Spleen (tissue), 11 donors: ENCODE measurements around the gene ZNF93. TPM values are rescaled to one million over a fixed set of nuclear protein-coding genes. Genes with fewer than 3 reads are reported as not detected.
"Not testable (repeated sequence)": the region's sequence is repeated elsewhere in the genome, so short reads cannot be mapped to it uniquely, and the experiment has no call there.

ENCODE experiments used
- DNase-seq: peaks from one replicate; pipeline ENCODE4 v3.0.0-alpha.2; 2020
- H3K27ac ChIP-seq, 8 donors: fragments of 200-600 bp; sonication (generic) in 7 of 8; 1 replicate in 4 of 8; 2 replicates in 4 of 8; pipeline versions ENCODE4 v1.5.0 to v1.8.0; 2016 to 2021; ENCODE audit warnings: inconsistent platforms in 4 of 8, mild to moderate bottlenecking in 4 of 8, moderate library complexity in 1 of 8
- H3K27me3 ChIP-seq, 7 donors: fragments of 200-600 bp; sonication (generic) in 6 of 7; replicated peaks in 1 of 7; 1 replicate in 4 of 7; 2 replicates in 3 of 7; pipeline versions ENCODE4 v1.5.0 to v1.8.0; 2016 to 2021; ENCODE audit warnings: inconsistent platforms in 3 of 7, mild to moderate bottlenecking in 1 of 7
- H3K36me3 ChIP-seq, 6 donors: fragments of 200-600 bp; sonication (generic) in 5 of 6; 1 replicate in 4 of 6; 2 replicates in 2 of 6; pipeline versions ENCODE4 v1.5.0 to v1.8.0; 2016 to 2021; ENCODE audit warnings: inconsistent platforms in 2 of 6
- H3K4me1 ChIP-seq, 6 donors: fragments of 200-600 bp; sonication (generic) in 5 of 6; 1 replicate in 3 of 6; 2 replicates in 3 of 6; pipeline versions ENCODE4 v1.5.0 to v1.8.0; 2016 to 2021; ENCODE audit warnings: inconsistent platforms in 3 of 6
- H3K4me3 ChIP-seq, 8 donors: fragments of 200-600 bp; sonication (generic) in 7 of 8; 1 replicate in 4 of 8; 2 replicates in 4 of 8; pipeline versions ENCODE4 v1.5.0 to v1.8.0; 2016 to 2021; ENCODE audit warnings: inconsistent platforms in 4 of 8, mild to moderate bottlenecking in 4 of 8, moderate library complexity in 2 of 8
- H3K9me3 ChIP-seq, 8 donors: fragments of 200-600 bp; sonication (generic) in 7 of 8; 1 replicate in 4 of 8; 2 replicates in 4 of 8; pipeline versions ENCODE4 v1.5.0 to v1.8.0; 2016 to 2021; ENCODE audit warnings: inconsistent platforms in 4 of 8
- CTCF ChIP-seq, 11 experiments: fragments of 200-600 bp in 7 of 11; fragments of 450-650 bp in 4 of 11; sonication (generic) in 4 of 11; IDR thresholded peaks in 8 of 11; conservative IDR thresholded peaks in 3 of 11; 1 replicate in 7 of 11; 2 replicates in 4 of 11; pipeline versions ENCODE4 v1.4.0 to v1.8.0; 2016 to 2021; ENCODE audit warnings: antibody characterized with exemption in 11 of 11, inconsistent platforms in 4 of 11, mild to moderate bottlenecking in 1 of 11
- POLR2A ChIP-seq, 3 donors: fragments of 450-650 bp; IDR thresholded peaks; one replicate each; pipeline ENCODE4 v1.5.1; 2017; ENCODE audit warnings: antibody characterized with exemption in 3 of 3, mild to moderate bottlenecking in 1 of 3
- POLR2AphosphoS5 ChIP-seq, 3 donors: sonication (generic); formaldehyde crosslinking; IDR thresholded peaks; one replicate each; pipeline ENCODE4 v1.5.1; 2017; ENCODE audit warnings: antibody characterized with exemption in 3 of 3
- WGBS, 5 donors: extraction: QIAGEN DNeasy Blood & Tissue Kit in 3 of 5; methylation state at CpG; one replicate each; pipeline versions ENCODE4 v1.1.5 to v1.1.7; 2013 to 2018; 5-methylcytosine and 5-hydroxymethylcytosine counted together
- intact Hi-C: fragments of 100-400 bp; cut with DNase I; formaldehyde crosslinking; loops from one replicate; pipeline ENCODE4 v1.15.0; 2023; ENCODE audit warnings: low total_unique reads
- polyA plus RNA-seq, 3 donors: library from polyadenylated mRNA; stranded (reverse); fragments of 200-250 nt; gene quantifications; one replicate each; pipeline ENCODE4 v1.2.1, GENCODE V29; 2013
- total RNA-seq, 7 donors: library from RNA; depleted of rRNA in 3 of 7; stranded (reverse); fragments of >200 nt in 3 of 7; fragmentation: NEBNext Ultra II Directional in 4 of 7; extraction: Animal tissue kit (Norgen Biotek cat#: 25700) in 4 of 7; gene quantifications; one replicate each; pipeline versions ENCODE4 v1.1.0 to v1.2.1, GENCODE V29; 2016 to 2021
- donor health status: healthy with polysubstance abuse.
- donor health status: DM: no; HTN: no; CAD: no; lungs with moderate emphysema.
- donor health status: DM: no; HTN: no; CAD: no.
- donor health status: Bipolar disorder and iron deficiency.
- donor health status: healthy.
- donor health status: DM: no; HTN: no; CAD: no.
- donor health status: DM: yes; HTN: yes; CAD: no.

The ZNF93 gene
- total and polyA plus RNA-seq, 10 donors, result 2.3 to 21.7 (median 5.5) TPM

DNA sequence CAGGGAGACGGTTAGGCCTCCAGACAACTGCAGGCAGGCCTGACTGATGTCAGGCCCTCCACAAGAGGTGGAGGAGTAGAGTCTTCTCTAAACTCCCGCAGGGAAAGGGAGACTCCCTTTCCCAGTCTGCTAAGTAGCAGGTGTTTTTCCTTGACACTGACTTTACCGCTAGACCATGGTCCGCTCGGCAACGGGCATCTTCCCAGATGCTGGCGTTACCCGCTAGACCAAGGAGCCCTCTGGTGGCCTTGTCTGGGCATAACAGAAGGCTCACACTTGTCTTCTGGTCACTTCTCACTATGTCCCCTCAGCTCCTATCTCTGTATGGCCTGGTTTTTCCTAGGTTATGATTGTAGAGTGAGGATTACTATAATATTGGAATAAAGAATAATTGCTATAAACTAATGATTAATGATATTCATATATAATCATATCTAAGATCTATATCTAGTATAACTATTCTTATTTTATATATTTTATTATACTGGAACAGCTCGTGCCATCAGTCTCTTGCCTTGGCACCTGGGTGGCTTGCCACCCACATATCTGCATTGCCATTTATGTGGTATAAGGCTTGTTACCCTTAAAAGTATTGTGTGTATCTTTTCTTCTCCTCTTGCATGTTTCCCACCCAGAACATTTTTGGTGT, 58.5 kb downstream of the ZNF93 start:
- H3K36me3 ChIP-seq, intact Hi-C loops, H3K27me3 ChIP-seq, H3K9me3 ChIP-seq, H3K4me1 ChIP-seq, H3K27ac ChIP-seq: not testable (repeated sequence)
- peak; percentile 89 for DNase-seq
- TF ChIP-seq CTCF (IDR thresholded peaks at IDR 0.05 in 8 of 11, conservative IDR thresholded peaks at IDR 0.05 in 3 of 11) (peak; percentile 49 to 81 (median 74)), POLR2AphosphoS5 (IDR thresholded peaks at IDR 0.05) (peak in 2 of 3 donors; percentile 32 to 45)
- 17 to 21% (median 19%) methylated on average over 8 to 9 of the region's 9 CpGs for WGBS, 5 donors
- H3K4me3 ChIP-seq, result peak overlapping the region in 1 of 8 donors; percentile 42

GRCh38 chr19:19964416-19964815, 63.7 kb downstream of the ZNF93 start:
- no peak for TF ChIP-seq CTCF (IDR thresholded peaks at IDR 0.05 in 8 of 11, conservative IDR thresholded peaks at IDR 0.05 in 3 of 11)
- no peak for TF ChIP-seq POLR2AphosphoS5 (IDR thresholded peaks at IDR 0.05)
- no peak for TF ChIP-seq POLR2A (IDR thresholded peaks at IDR 0.05)
- no peaks in the 10 kb centered on the region for H3K36me3 ChIP-seq
- no peak overlapping the region for H3K27ac ChIP-seq
- peaks cover 0 to 45% (median 39%) of the 10 kb centered on the region in 8 donors for H3K9me3 ChIP-seq
- H3K4me3 ChIP-seq, result no peak overlapping the region
- DNase-seq, result no peak
- 77 to 92% (median 90%) methylated on average over 7 of the region's 7 CpGs for WGBS, 5 donors
- intact Hi-C loops, result loop anchor here (5.0 kb wide), 1 partner anchor 432 kb away; no protein-coding TSS in a partner anchor
- no peaks in the 10 kb centered on the region for H3K4me1 ChIP-seq
- no peaks in the 10 kb centered on the region for H3K27me3 ChIP-seq

- WGBS, 5 donors, result 80 to 97% (median 93%) methylated on average over 3 of the region's 3 CpGs
- DNase-seq, intact Hi-C loops, H3K4me1 ChIP-seq, H3K36me3 ChIP-seq, H3K4me3 ChIP-seq, H3K27me3 ChIP-seq: not testable (repeated sequence)
- Histone ChIP-seq H3K27ac (peak overlapping the region in 2 of 8 donors; percentile 40 to 60), H3K9me3 (peaks cover 0 to 62% (median 41%) of the 10 kb centered on the region in 8 donors)
Observed at GRCh38 chr19:19966126-19966525, 65.4 kb downstream of the ZNF93 start.

DNA sequence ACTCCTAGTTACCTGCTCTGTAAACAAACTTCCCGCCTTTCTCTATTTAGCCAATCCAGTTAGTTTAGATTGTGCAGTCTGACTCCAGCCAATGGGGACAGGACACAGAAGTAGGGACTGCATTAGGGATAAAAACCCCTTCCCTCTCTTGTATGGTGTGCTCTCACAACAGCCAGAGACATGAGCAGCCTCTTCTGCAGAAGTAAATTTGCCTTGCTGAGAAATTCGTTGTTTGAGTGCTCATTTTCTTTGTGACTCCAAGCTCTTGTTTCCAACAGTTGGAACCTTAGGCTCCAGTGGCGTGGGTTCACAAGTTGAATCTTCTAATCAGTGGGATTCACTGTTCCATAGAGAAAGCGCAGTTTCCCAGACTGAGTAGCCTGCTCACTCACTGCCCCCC, 66.1 kb downstream of the ZNF93 start:
- Histone ChIP-seq H3K4me3 (no peak overlapping the region), H3K27me3 (no peaks in the 10 kb centered on the region), H3K36me3 (no peaks in the 10 kb centered on the region), H3K4me1 (no peaks in the 10 kb centered on the region), H3K27ac (no peak overlapping the region), H3K9me3 (peaks cover 0 to 63% (median 41%) of the 10 kb centered on the region in 8 donors)
- TF ChIP-seq POLR2AphosphoS5 (IDR thresholded peaks at IDR 0.05), result no peak
- no peak for TF ChIP-seq POLR2A (IDR thresholded peaks at IDR 0.05)
- TF ChIP-seq CTCF (IDR thresholded peaks at IDR 0.05 in 8 of 11, conservative IDR thresholded peaks at IDR 0.05 in 3 of 11), result no peak
- intact Hi-C loops, result no loop called here
- no peak for DNase-seq
- WGBS, 5 donors, result 78 to 93% (median 88%) methylated on average over 4 of the region's 4 CpGs

Other genes with a start within 250 kb of the ZNF93 start
- gene ATP13A1, start 237.3 kb upstream of the ZNF93 start, total RNA-seq, result 100 to 1,000 TPM in 5 of 7 donors, 10 to 100 TPM in 2; 88.4 to 301 (median 113) TPM
- gene ATP13A1, start 237.3 kb upstream of the ZNF93 start, polyA plus RNA-seq, result 10 to 100 TPM; 39.7 to 95.3 (median 91.6) TPM
- 10 to 100 TPM; 29.6 to 58.3 (median 41.1) TPM for gene ZNF101, start 232.1 kb upstream of the ZNF93 start, total RNA-seq
- 10 to 100 TPM; 29.8 to 51.9 (median 46.3) TPM for gene ZNF101, start 232.1 kb upstream of the ZNF93 start, polyA plus RNA-seq
- 10 to 100 TPM in 5 of 7 donors, 1 to 10 TPM in 2; 8.0 to 17.1 (median 11.5) TPM for gene ZNF14, start 167.8 kb upstream of the ZNF93 start, total RNA-seq
- 1 to 10 TPM; 5.2 to 7.6 (median 6.2) TPM for gene ZNF14, start 167.8 kb upstream of the ZNF93 start, polyA plus RNA-seq
- gene ZNF506, start 79.2 kb upstream of the ZNF93 start, total RNA-seq, result 100 to 1,000 TPM in 2 of 7 donors, 10 to 100 TPM in 5; 38.8 to 114 (median 42.1) TPM
- 10 to 100 TPM in 1 of 3 donors, 1 to 10 TPM in 2; 6.3 to 10.4 (median 9.0) TPM for gene ZNF506, start 79.2 kb upstream of the ZNF93 start, polyA plus RNA-seq
- 10 to 100 TPM in 6 of 7 donors, 1 to 10 TPM in 1; 9.8 to 34.8 (median 17.1) TPM for gene ZNF253, start 35.1 kb upstream of the ZNF93 start, total RNA-seq
- gene ZNF253, start 35.1 kb upstream of the ZNF93 start, polyA plus RNA-seq, result 1 to 10 TPM; 4.0 to 6.8 (median 5.9) TPM
- 1 to 10 TPM; 4.4 to 9.7 (median 7.0) TPM for gene ZNF682, start 138.6 kb downstream of the ZNF93 start, total RNA-seq
- 10 to 100 TPM in 1 of 3 donors, 1 to 10 TPM in 2; 3.7 to 14.2 (median 7.3) TPM for gene ZNF682, start 138.6 kb downstream of the ZNF93 start, polyA plus RNA-seq
- 10 to 100 TPM in 2 of 7 donors, 1 to 10 TPM in 5; 2.7 to 12.3 (median 5.1) TPM for gene ZNF90, start 177.1 kb downstream of the ZNF93 start, total RNA-seq
- 1 to 10 TPM; 2.9 to 3.9 (median 2.9) TPM for gene ZNF90, start 177.1 kb downstream of the ZNF93 start, polyA plus RNA-seq